ENCODE data around the gene ZNF296.

- no peak for TF ChIP-seq CTCF (IDR thresholded peaks at IDR 0.05; ENCODE audit: poor library complexity, severe bottlenecking)
- TF ChIP-seq SMC3 (conservative IDR thresholded peaks at IDR 0.05; ENCODE audit: poor library complexity) = no peak
- TF ChIP-seq TAF1 (IDR thresholded peaks at IDR 0.05; ENCODE audit: low read depth) = no peak
- TF ChIP-seq REST (IDR thresholded peaks at IDR 0.05; ENCODE audit: borderline replicate concordance) = no peak
- no peak for TF ChIP-seq RAD21 (conservative IDR thresholded peaks at IDR 0.05)
- no peak for TF ChIP-seq EZH2 (IDR thresholded peaks at IDR 0.05; ENCODE audit: borderline replicate concordance, insufficient read depth, low read length, poor library complexity, severe bottlenecking)
- TF ChIP-seq POLR2AphosphoS5 (IDR thresholded peaks at IDR 0.05) = no peak
Measured at GRCh38 chr19:45032421-45032820, 43.9 kb downstream of the ZNF296 start.

All from neural cell (in vitro differentiated cells).